SK-N-SH (cell line): ENCODE results near the gene PDF. TPM values are rescaled to one million over a fixed set of nuclear protein-coding genes. Genes with fewer than 3 reads are reported as not detected.

Experiments
- CTCF ChIA-PET: fragments of 300-600, 350-600 bp; formaldehyde crosslinking; extraction: SDS; loops from one replicate; lab custom pipeline; 2021; lab: Yijun Ruan, JAX
- POLR2A ChIA-PET: fragments of 350-600 bp; sonication (Branson Sonifier 250); formaldehyde crosslinking; extraction: SDS; loops from one replicate; lab custom pipeline; 2020; ENCODE audit warnings: antibody characterized with exemption, inconsistent platforms; lab: Yijun Ruan, JAX
- DNase-seq: peaks from one replicate; pipeline ENCODE4 v3.0.0; 2012
- H2AFZ ChIP-seq: fragments of 200-600 bp; sonication (generic); 2 replicates; pipeline ENCODE4 v1.8.1; 2016; ENCODE audit warnings: antibody characterized with exemption, mild to moderate bottlenecking, low read depth
- H3F3A ChIP-seq: fragments of 200-600 bp; sonication (generic); replicated peaks from 2 replicates; pipeline ENCODE3; 2016; ENCODE audit warnings: antibody characterized with exemption, mild to moderate bottlenecking; ENCODE audit not compliant: insufficient read depth
- H3K27ac ChIP-seq, 2 experiments: fragments of 200-500 bp in 1 of 2; fragments of 200-600 bp in 1 of 2; sonication (Bioruptor generic) in 1 of 2; sonication (generic), shearing (Covaris generic) in 1 of 2; 2 replicates each; pipeline versions ENCODE4 v1.5.1 to v1.6.1; 2014 to 2016; ENCODE audit warnings: low read depth in 2 of 2, inconsistent platforms in 1 of 2, low read length in 1 of 2, mild to moderate bottlenecking in 1 of 2, mixed read lengths in 1 of 2
- H3K27me3 ChIP-seq: fragments of 200-600 bp; sonication (generic), shearing (Covaris generic); 2 replicates; pipeline ENCODE4 v1.6.1; 2016; ENCODE audit warnings: mixed run types; ENCODE audit not compliant: insufficient read depth
- H3K36me3 ChIP-seq, 2 experiments: fragments of 200-500 bp in 1 of 2; fragments of 200-600 bp in 1 of 2; sonication (Bioruptor generic) in 1 of 2; sonication (generic) in 1 of 2; replicated peaks in 1 of 2; 2 replicates each; pipeline versions ENCODE3 to v1.5.1; 2014 to 2016; ENCODE audit warnings: low read length in 1 of 2, mild to moderate bottlenecking in 1 of 2; ENCODE audit not compliant: insufficient read depth in 2 of 2, control insufficient read depth in 1 of 2
- H3K4me1 ChIP-seq, 2 experiments: fragments of 200-500 bp in 1 of 2; fragments of 200-600 bp in 1 of 2; sonication (Bioruptor generic) in 1 of 2; sonication (generic), shearing (Covaris generic) in 1 of 2; 2 replicates each; pipeline versions ENCODE4 v1.5.1 to v1.6.1; 2014 to 2016; ENCODE audit warnings: low read depth in 1 of 2, low read length in 1 of 2, mixed run types in 1 of 2; ENCODE audit not compliant: insufficient read depth in 2 of 2, control insufficient read depth in 1 of 2
- H3K4me2 ChIP-seq: fragments of 200-600 bp; sonication (generic), shearing (Covaris generic); 2 replicates; pipeline ENCODE4 v1.6.1; 2017; ENCODE audit warnings: mixed run types
- H3K4me3 ChIP-seq, 2 experiments: fragments of 200-500 bp in 1 of 2; fragments of 200-600 bp in 1 of 2; sonication (Bioruptor generic) in 1 of 2; sonication (generic), shearing (Covaris generic) in 1 of 2; 2 replicates each; pipeline versions ENCODE4 v1.5.1 to v1.8.1; 2014 to 2016; ENCODE audit warnings: low read depth in 2 of 2, inconsistent platforms in 1 of 2, low read length in 1 of 2, mild to moderate bottlenecking in 1 of 2, mixed read lengths in 1 of 2, moderate library complexity in 1 of 2
- H3K79me2 ChIP-seq: fragments of 200-600 bp; sonication (generic); 2 replicates; pipeline ENCODE4 v1.8.1; 2017; ENCODE audit warnings: mild to moderate bottlenecking; ENCODE audit not compliant: insufficient read depth
- H3K9ac ChIP-seq: fragments of 200-600 bp; sonication (generic); 2 replicates; pipeline ENCODE4 v1.6.1; 2017; ENCODE audit warnings: mixed run types
- H3K9me2 ChIP-seq: fragments of 200-600 bp; sonication (generic); 2 replicates; pipeline ENCODE4 v1.6.1; 2017; ENCODE audit warnings: mixed run types
- H3K9me3 ChIP-seq: fragments of 200-600 bp; sonication (generic); 2 replicates; pipeline ENCODE4 v1.6.1; 2017; ENCODE audit warnings: mixed run types, mild to moderate bottlenecking, moderate library complexity
- H4K20me1 ChIP-seq: fragments of 200-600 bp; sonication (generic); 2 replicates; pipeline ENCODE4 v1.6.1; 2017; ENCODE audit warnings: mild to moderate bottlenecking, mixed run types; ENCODE audit not compliant: insufficient read depth
- FOXJ3 ChIP-seq: sonication (generic); formaldehyde crosslinking; IDR thresholded peaks from 2 replicates; pipeline ENCODE4 v1.5.1; 2020; ENCODE audit warnings: mild to moderate bottlenecking, missing genetic modification reagents
- IRF3 ChIP-seq: fragments of 150-350 bp; IDR thresholded peaks from 2 replicates; pipeline ENCODE4 v1.6.1; 2016; ENCODE audit warnings: mild to moderate bottlenecking, low read depth, low read length
- PBX3 ChIP-seq: IDR thresholded peaks from 2 replicates; pipeline ENCODE4; 2012
- POLR2AphosphoS5 ChIP-seq: IDR thresholded peaks from 2 replicates; pipeline ENCODE4 v1.6.1; 2012; ENCODE audit warnings: low read depth, low read length
- ZBTB33 ChIP-seq: IDR thresholded peaks from 2 replicates; pipeline ENCODE4 v1.4.0; 2012; ENCODE audit warnings: low read depth, borderline replicate concordance
- WGBS: methylation state at CpG from one replicate; pipeline ENCODE4 v1.1.6; 2017; ENCODE audit warnings: low lambda C conversion rate; 5-methylcytosine and 5-hydroxymethylcytosine counted together
- polyA plus RNA-seq, 3 experiments: library from polyadenylated mRNA; depleted of rRNA; stranded (reverse); fragments of >200 nt; gene quantifications; 2 replicates each; pipeline ENCODE4 v1.2.3, GENCODE V29; 2012

Gene PDF
- polyA plus RNA-seq, 1 of the 3 experiments (the other 2 are of a cell fraction): 22.0 TPM

- H3K27ac ChIP-seq: no peak overlapping the region
- peak; percentile 35; the same call in 1 of the 2 replicates for TF ChIP-seq POLR2AphosphoS5
- no peak for TF ChIP-seq ZBTB33
- H3F3A ChIP-seq: peaks cover 11% of the 10 kb centered on the region
- H2AFZ ChIP-seq: no peak overlapping the region
- H3K4me3 ChIP-seq: no peak overlapping the region
- H3K9ac ChIP-seq: no peak overlapping the region
- H3K9me3 ChIP-seq: no peaks in the 10 kb centered on the region
- peaks cover 0 to 17% of the 10 kb centered on the region in 2 experiments; a peak in 3 of 4 replicates for H3K4me1 ChIP-seq
- H3K4me2 ChIP-seq: no peak overlapping the region
- CTCF ChIA-PET: interaction anchor here (0.8 to 1.6 kb wide), 2 partner anchors 9 to 171 kb away, joined by 3 read pairs; no protein-coding TSS in a partner anchor
- H3K79me2 ChIP-seq: peaks cover 56% of the 10 kb centered on the region
- WGBS: 97% methylated on average over 12 of the region's 22 CpGs
- POLR2A ChIA-PET: no interaction called here
- peaks cover 44% of the 10 kb centered on the region for H4K20me1 ChIP-seq
- no peak for DNase-seq
- H3K36me3 ChIP-seq: peaks cover 50 to 84% of the 10 kb centered on the region in 2 experiments
- no peaks in the 10 kb centered on the region for H3K27me3 ChIP-seq
- no peaks in the 10 kb centered on the region for H3K9me2 ChIP-seq
Measured at GRCh38 chr16:69321080-69321479, 9.3 kb downstream of the PDF start.

- Histone ChIP-seq H3K79me2 (peaks cover 56% of the 10 kb centered on the region), H2AFZ (no peak overlapping the region), H3K9me2 (no peaks in the 10 kb centered on the region), H3K36me3 (peaks cover 50 to 84% of the 10 kb centered on the region in 2 experiments), H3K9me3 (no peaks in the 10 kb centered on the region), H3K9ac (no peak overlapping the region), H3K4me2 (no peak overlapping the region), H3K4me1 (peaks cover 0 to 13% of the 10 kb centered on the region in 2 experiments; a peak in 2 of 4 replicates), H3F3A (peaks cover 11% of the 10 kb centered on the region), H3K4me3 (no peak overlapping the region), H3K27me3 (no peaks in the 10 kb centered on the region), H4K20me1 (peaks cover 40% of the 10 kb centered on the region), H3K27ac (no peak overlapping the region)
- no peak for TF ChIP-seq PBX3
- WGBS: 97% methylated on average over 8 of the region's 13 CpGs
- DNase-seq: no peak
- ChIA-PET POLR2A (no interaction called here), CTCF (interaction anchor here (0.8 to 1.6 kb wide), 2 partner anchors 9 to 170 kb away, joined by 3 read pairs; no protein-coding TSS in a partner anchor)
Measured at GRCh38 chr16:69320740-69321073, 9.7 kb downstream of the PDF start.

GRCh38 chr16:69319826-69320739, 10.3 kb downstream of the PDF start:
- DNase-seq: no peak
- POLR2A ChIA-PET: no interaction called here
- WGBS: 95% methylated on average over 24 of the region's 30 CpGs

More at GRCh38 chr16:69319826-69320739, 10.3 kb downstream of the PDF start:
- Histone ChIP-seq H3K79me2 (peaks cover 56% of the 10 kb centered on the region), H4K20me1 (peaks cover 38% of the 10 kb centered on the region), H3K9ac (no peak overlapping the region), H2AFZ (no peak overlapping the region), H3K27ac (no peak overlapping the region), H3K4me3 (no peak overlapping the region), H3K9me3 (no peaks in the 10 kb centered on the region), H3F3A (peaks cover 9% of the 10 kb centered on the region), H3K27me3 (no peaks in the 10 kb centered on the region), H3K9me2 (no peaks in the 10 kb centered on the region), H3K4me2 (no peak overlapping the region), H3K4me1 (peaks cover 0 to 13% of the 10 kb centered on the region in 2 experiments; a peak in 2 of 4 replicates), H3K36me3 (peaks cover 45 to 88% of the 10 kb centered on the region in 2 experiments)
- CTCF ChIA-PET: interaction anchor here (0.8 to 1.6 kb wide), 3 partner anchors 10 to 170 kb away, joined by 3 read pairs; no protein-coding TSS in a partner anchor
- no peak for TF ChIP-seq IRF3
- no peak for TF ChIP-seq FOXJ3
